ENCODE measurements around the gene FES.
A peak's percentile ranks its signal among the peaks of the same experiment; 100 is the strongest.
"Not testable (repeated sequence)": the region's sequence is repeated elsewhere in the genome, so short reads cannot be mapped to it uniquely, and the experiment has no call there.

Gene FES

GRCh38 chr15:90862487-90862886, 21.8 kb upstream of the FES start:
- no peak for DNase-seq (ENCODE audit: low read depth)

- DNase-seq (ENCODE audit: low read depth), result peak; percentile 96
These were observed 21.1 kb upstream of the FES start for GRCh38 chr15:90862964-90863778.

- DNase-seq (ENCODE audit: low read depth), result no peak
These were observed 20.3 kb upstream of the FES start for GRCh38 chr15:90863987-90864386.

- DNase-seq (ENCODE audit: low read depth), result no peak
These were observed 19.8 kb upstream of the FES start for GRCh38 chr15:90864507-90864906.

- DNase-seq (ENCODE audit: low read depth), result no peak
These were observed 18.6 kb upstream of the FES start for GRCh38 chr15:90865702-90866101.

- no peak for DNase-seq (ENCODE audit: low read depth)
These were observed 18.1 kb upstream of the FES start for GRCh38 chr15:90866161-90866715.

- DNase-seq (ENCODE audit: low read depth), result no peak
These were observed 17.5 kb upstream of the FES start for GRCh38 chr15:90866800-90867199.

- no peak for DNase-seq (ENCODE audit: low read depth)
These were observed 16.0 kb upstream of the FES start, which contains the start of gene FURIN for GRCh38 chr15:90868261-90868689. Gene FURIN, plus strand, starts transcription at chr15:90868588. Its CDS starts 7,153 bp downstream, at chr15:90875741.

GRCh38 chr15:90869140-90869541, 15.2 kb upstream of the FES start:
- no peak for DNase-seq (ENCODE audit: low read depth)

- DNase-seq (ENCODE audit: low read depth), result peak; percentile 85
These were observed 14.5 kb upstream of the FES start for GRCh38 chr15:90869601-90870353.

GRCh38 chr15:90870354-90871138, 13.8 kb upstream of the FES start:
- peak; percentile 20 for DNase-seq (ENCODE audit: low read depth)

GRCh38 chr15:90871139-90871715, 13.1 kb upstream of the FES start:
- peak; percentile 29 for DNase-seq (ENCODE audit: low read depth)

- no peak for DNase-seq (ENCODE audit: low read depth)
These were observed 12.4 kb upstream of the FES start for GRCh38 chr15:90871716-90872485.

GRCh38 chr15:90872486-90873184, 11.7 kb upstream of the FES start:
- peak; percentile 39 for DNase-seq (ENCODE audit: low read depth)

- DNase-seq (ENCODE audit: low read depth), result no peak
These were observed 10.8 kb upstream of the FES start for GRCh38 chr15:90873488-90873997.

- DNase-seq (ENCODE audit: low read depth), result no peak
These were observed 10.2 kb upstream of the FES start for GRCh38 chr15:90873998-90874605.

GRCh38 chr15:90874986-90875385, 9.3 kb upstream of the FES start:
- not testable (repeated sequence) for DNase-seq (ENCODE audit: low read depth)

- no peak for DNase-seq (ENCODE audit: low read depth)
These were observed 8.7 kb upstream of the FES start for GRCh38 chr15:90875549-90875981.

GRCh38 chr15:90876046-90876445, 8.3 kb upstream of the FES start:
- DNase-seq (ENCODE audit: low read depth), result no peak

Measured in fibroblast of gingiva (primary cell).